ENCODE results near the gene KCNMB4. TPM values are rescaled to one million over a fixed set of nuclear protein-coding genes. Genes with fewer than 3 reads are reported as not detected.
A peak's percentile ranks its signal among the peaks of the same experiment; 100 is the strongest.

KCNMB4 gene, protein sequence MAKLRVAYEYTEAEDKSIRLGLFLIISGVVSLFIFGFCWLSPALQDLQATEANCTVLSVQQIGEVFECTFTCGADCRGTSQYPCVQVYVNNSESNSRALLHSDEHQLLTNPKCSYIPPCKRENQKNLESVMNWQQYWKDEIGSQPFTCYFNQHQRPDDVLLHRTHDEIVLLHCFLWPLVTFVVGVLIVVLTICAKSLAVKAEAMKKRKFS
- 1 to 10 TPM in 1 of 6 experiments, under 1 TPM in 5; 0.25 to 1.3 (median 0.57) TPM for total RNA-seq
- long read RNA-seq, result 0 reads

DNA sequence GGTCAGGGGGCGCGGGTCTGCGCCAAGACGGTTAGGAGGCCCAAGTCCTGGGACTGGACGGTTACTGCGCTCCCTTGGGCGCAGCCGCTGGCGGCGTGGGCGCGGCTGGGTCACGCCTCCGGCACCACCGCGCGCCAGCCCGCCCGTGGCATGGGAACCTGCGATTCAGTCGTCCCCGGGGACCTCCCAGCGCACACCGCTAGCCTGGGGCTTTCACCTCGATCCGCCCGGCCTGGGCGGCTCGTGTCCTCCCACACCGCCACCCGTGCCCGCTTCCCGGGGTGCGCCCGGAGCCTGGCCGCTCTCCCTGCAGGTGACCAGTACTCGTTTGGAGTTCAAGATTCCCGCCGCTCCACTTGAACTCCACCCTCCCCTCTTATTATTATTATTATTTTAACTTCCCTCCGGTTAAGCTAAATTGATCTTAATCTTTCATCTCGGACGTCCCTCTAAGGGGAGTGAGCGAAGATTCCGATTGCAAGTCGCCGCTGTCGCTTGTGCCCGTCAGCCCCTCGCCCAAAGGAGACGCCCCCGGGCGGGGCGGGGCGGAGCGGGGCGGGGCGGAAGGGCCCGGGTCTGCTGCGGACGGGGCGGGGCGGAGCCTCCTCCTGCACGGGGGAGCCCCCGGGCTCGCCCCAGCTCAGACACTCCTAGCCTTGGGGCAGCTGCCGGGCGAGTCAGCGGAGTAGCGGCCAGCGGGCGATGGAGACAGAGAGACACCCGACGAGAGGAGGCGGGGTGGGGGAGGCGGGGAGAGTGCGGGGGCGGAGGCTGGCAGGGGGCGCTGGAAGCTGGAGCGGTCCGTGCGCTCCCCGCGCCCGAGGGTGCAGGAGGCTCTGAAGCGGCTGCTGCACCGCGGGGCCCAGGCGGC lies at the start of gene KCNMB4:
TSS of gene KCNMB4 (plus strand) at position 643 of the 871 bp plus-strand sequence. CDS start 445 bp downstream, outside the sequence.
- intact Hi-C loops (cut with DNase I), result no loop called here
- TF ChIP-seq POLR2A (IDR thresholded peaks at IDR 0.05), result no peak
- TF ChIP-seq CTCF (IDR thresholded peaks at IDR 0.05), result no peak
- H3K9me3 ChIP-seq, result no peaks in the 10 kb centered on the region
- H3K27ac ChIP-seq, result no peak within 1 kb of the TSS
- no peaks in the 10 kb centered on the region for H3K36me3 ChIP-seq
- DNase-seq, result peak; percentile 54 to 66 (median 64)
- peaks cover 0 to 20% of the 10 kb centered on the region in 2 donors for H3K27me3 ChIP-seq
- ATAC-seq, result peak; percentile 76 to 89 (median 80)
- WGBS (ENCODE audit: insufficient coverage, low coverage, low lambda C conversion rate, missing lambda C conversion rate), result 0% methylated on average over 11 of the region's 88 CpGs
- H3K4me3 ChIP-seq, result peak within 1 kb of the TSS; percentile 52 to 57 (median 57)
- peaks cover 0 to 16% (median 2%) of the 10 kb centered on the region in 4 donors for H3K4me1 ChIP-seq

- ATAC-seq, result peak; percentile 32 to 62 (median 44)
- intact Hi-C loops (cut with DNase I), result no loop called here
- WGBS (ENCODE audit: insufficient coverage, low coverage, low lambda C conversion rate, missing lambda C conversion rate), result 81% methylated on average over 3 of the region's 3 CpGs
Observed at GRCh38 chr12:70317781-70318180, 48.3 kb upstream of the KCNMB4 start.

GRCh38 chr12:70319605-70320004 lies 46.5 kb upstream of the KCNMB4 start:
- DNase-seq, result no peak
- TF ChIP-seq CTCF (IDR thresholded peaks at IDR 0.05), result no peak
- Histone ChIP-seq H3K9me3 (no peaks in the 10 kb centered on the region), H3K27me3 (no peaks in the 10 kb centered on the region), H3K4me1 (no peaks in the 10 kb centered on the region), H3K36me3 (no peaks in the 10 kb centered on the region), H3K4me3 (no peak overlapping the region), H3K27ac (no peak overlapping the region)
- intact Hi-C loops (cut with DNase I), result no loop called here
- 77% methylated on average over 4 of the region's 4 CpGs for WGBS (ENCODE audit: insufficient coverage, low coverage, low lambda C conversion rate, missing lambda C conversion rate)
- ATAC-seq, result peak in 3 of 4 donors; percentile 33 to 54 (median 41)

More at GRCh38 chr12:70317781-70318180, 48.3 kb upstream of the KCNMB4 start:
- Histone ChIP-seq H3K4me3 (no peak overlapping the region), H3K27me3 (no peaks in the 10 kb centered on the region), H3K4me1 (no peaks in the 10 kb centered on the region), H3K27ac (no peak overlapping the region), H3K9me3 (no peaks in the 10 kb centered on the region), H3K36me3 (no peaks in the 10 kb centered on the region)
- TF ChIP-seq CTCF (IDR thresholded peaks at IDR 0.05), result no peak
- TF ChIP-seq POLR2A (IDR thresholded peaks at IDR 0.05), result no peak
- no peak for DNase-seq

DNA sequence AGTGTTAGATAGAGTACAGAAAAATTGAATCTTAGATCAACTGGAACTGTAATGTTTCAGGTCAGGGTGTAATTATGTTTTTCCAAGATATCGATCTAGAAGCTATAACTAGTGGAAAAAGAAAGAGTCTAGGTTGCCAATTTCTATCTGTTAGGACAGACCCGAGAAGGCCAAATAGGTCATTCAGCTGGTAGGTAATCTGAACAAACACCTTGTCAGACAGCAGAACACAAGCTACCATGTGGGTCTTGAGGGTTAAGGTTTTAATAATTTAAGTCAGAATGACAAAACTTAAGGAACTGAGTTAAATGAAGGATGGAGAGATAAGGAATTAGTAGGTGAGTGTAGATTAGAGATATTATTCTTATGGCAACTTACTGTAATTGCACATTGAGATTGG lies 44.9 kb upstream of the KCNMB4 start:
- Histone ChIP-seq H3K27me3 (no peaks in the 10 kb centered on the region), H3K9me3 (no peaks in the 10 kb centered on the region), H3K27ac (no peak overlapping the region), H3K4me1 (no peaks in the 10 kb centered on the region), H3K4me3 (no peak overlapping the region), H3K36me3 (no peaks in the 10 kb centered on the region)
- intact Hi-C loops (cut with DNase I), result no loop called here
- TF ChIP-seq CTCF (IDR thresholded peaks at IDR 0.05) (no peak), POLR2A (IDR thresholded peaks at IDR 0.05) (no peak)
- 78% methylated on average over 2 of the region's 2 CpGs for WGBS (ENCODE audit: insufficient coverage, low coverage, low lambda C conversion rate, missing lambda C conversion rate)
- DNase-seq (no peak), ATAC-seq (no peak)

Data from right lobe of liver (tissue), 6 donors.